Transverse colon (tissue), 4 donors: ENCODE measurements around the gene IFRD2. TPM values are rescaled to one million over a fixed set of nuclear protein-coding genes. Genes with fewer than 3 reads are reported as not detected.

Experiments used
- DNase-seq: peaks from one replicate; pipeline ENCODE4 v3.0.0-alpha.2; 2019
- H3K27ac ChIP-seq, 4 donors: fragments of 200-600 bp; sonication (generic); 2 replicates each; pipeline ENCODE4 v1.5.1; 2016 to 2018; ENCODE audit warnings: inconsistent platforms in 4 of 4
- H3K27me3 ChIP-seq: fragments of 200-600 bp; sonication (generic); 2 replicates; pipeline ENCODE4 v1.5.1; 2017; ENCODE audit warnings: inconsistent platforms
- H3K36me3 ChIP-seq, 4 donors: fragments of 200-600 bp; sonication (generic); 2 replicates each; pipeline ENCODE4 v1.5.1; 2017 to 2019; ENCODE audit warnings: inconsistent platforms in 4 of 4
- H3K4me1 ChIP-seq, 4 donors: fragments of 200-600 bp; sonication (generic); 2 replicates each; pipeline ENCODE4 v1.5.1; 2017 to 2020; ENCODE audit warnings: inconsistent platforms in 4 of 4
- H3K4me3 ChIP-seq, 4 donors: fragments of 200-600 bp; sonication (generic); 1 replicate in 1 of 4; 2 replicates in 3 of 4; pipeline versions ENCODE4 v1.5.1 to v1.6.1; 2017 to 2019; ENCODE audit warnings: inconsistent platforms in 4 of 4
- H3K9me3 ChIP-seq, 2 donors: fragments of 200-600 bp; sonication (generic); 2 replicates each; pipeline ENCODE4 v1.5.1; 2017 to 2019; ENCODE audit warnings: inconsistent platforms in 2 of 2
- EP300 ChIP-seq: sonication (generic); formaldehyde crosslinking; IDR thresholded peaks from one replicate; pipeline ENCODE4 v1.6.1; 2017; ENCODE audit warnings: antibody characterized with exemption, low read depth
- POLR2A ChIP-seq: fragments of 450-650 bp; IDR thresholded peaks from one replicate; pipeline ENCODE4 v1.6.1; 2016; ENCODE audit warnings: antibody characterized with exemption, mild to moderate bottlenecking, moderate library complexity
- POLR2AphosphoS5 ChIP-seq, 3 donors: sonication (generic); formaldehyde crosslinking; IDR thresholded peaks; one replicate each; pipeline ENCODE4 v1.6.1; 2016; ENCODE audit warnings: antibody characterized with exemption in 3 of 3
- WGBS, 2 donors: methylation state at CpG; one replicate each; pipeline ENCODE4 v1.1.5; 2018; ENCODE audit warnings: low coverage in 1 of 2; 5-methylcytosine and 5-hydroxymethylcytosine counted together
- in situ Hi-C, 4 donors: fragments of 200-750 bp; cut with MboI; loops; one replicate each; pipeline versions ENCODE4 v1.15.0 to v1.15.1; 2017; ENCODE audit warnings: low sequenced_read_pairs in 3 of 4, low pct_ligation_motif_present in 1 of 4, low pct_unique_long_range_greater_than_20kb in 1 of 4
- intact Hi-C: fragments of 100-400 bp; cut with DNase I; formaldehyde crosslinking; loops from one replicate; pipeline ENCODE4 v1.15.1; 2023; ENCODE audit warnings: low total_unique reads
- total RNA-seq, 4 donors: library from RNA; depleted of rRNA; stranded (reverse); fragments of >200 nt; gene quantifications; one replicate each; pipeline ENCODE4 v1.1.0, GENCODE V29; 2016
- TF ChIP-seq, protein P1 (sequence below), 5 experiments: fragments of 200-600 bp in 3 of 5; fragments of 450-650 bp in 2 of 5; sonication (generic) in 3 of 5; IDR thresholded peaks; 1 replicate in 2 of 5; 2 replicates in 3 of 5; pipeline ENCODE4 v1.5.1; 2016 to 2017; ENCODE audit warnings: antibody characterized with exemption in 5 of 5, inconsistent platforms in 3 of 5, mild to moderate bottlenecking in 2 of 5, moderate library complexity in 1 of 5

IFRD2 gene
- total RNA-seq, 4 donors from 2014 or later, result 44.9 to 183 (median 59.5) TPM

DNA sequence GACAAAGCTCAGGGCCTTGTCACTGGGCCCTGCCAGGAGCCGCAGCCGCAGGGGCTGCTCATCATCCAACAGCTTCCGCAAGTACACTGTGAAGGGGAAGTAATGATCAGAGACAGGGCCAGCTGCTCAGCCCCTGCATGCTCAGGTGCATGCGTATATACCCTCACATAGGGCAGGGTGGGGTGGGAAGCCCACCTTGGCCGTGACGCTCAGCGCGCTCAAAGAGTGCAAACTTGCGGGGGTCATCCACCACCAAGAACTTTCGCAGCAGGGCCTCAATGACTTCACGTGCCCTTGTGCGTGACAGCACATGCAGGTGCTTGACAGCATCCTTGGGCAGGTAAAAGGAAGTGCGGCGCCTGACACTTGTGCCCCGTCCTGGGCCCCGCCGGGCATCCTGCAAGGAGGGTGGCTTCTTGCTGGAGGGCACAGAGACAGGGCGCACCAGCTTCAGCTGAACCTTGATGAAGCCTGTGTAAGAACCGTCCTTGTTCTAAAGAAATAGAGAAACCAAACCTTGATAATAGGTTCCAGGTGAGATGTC, 39.2 kb upstream of the IFRD2 start:
- Histone ChIP-seq H3K9me3 (no peaks in the 10 kb centered on the region), H3K4me3 (no peak overlapping the region), H3K27ac (no peak overlapping the region), H3K4me1 (peaks cover 28 to 54% (median 50%) of the 10 kb centered on the region in 4 donors), H3K27me3 (no peaks in the 10 kb centered on the region), H3K36me3 (peaks cover 0 to 22% (median 5%) of the 10 kb centered on the region in 4 donors)
- in situ Hi-C loops (no loop called here), intact Hi-C loops (loop anchor here (10.0 kb wide), 1 partner anchor 1953 kb away; the partner anchor contains the start of gene GLYCTK)
- no peak for DNase-seq
- no peak for TF ChIP-seq POLR2AphosphoS5 (IDR thresholded peaks at IDR 0.05)
- no peak for TF ChIP-seq EP300
- TF ChIP-seq, protein P1, sequence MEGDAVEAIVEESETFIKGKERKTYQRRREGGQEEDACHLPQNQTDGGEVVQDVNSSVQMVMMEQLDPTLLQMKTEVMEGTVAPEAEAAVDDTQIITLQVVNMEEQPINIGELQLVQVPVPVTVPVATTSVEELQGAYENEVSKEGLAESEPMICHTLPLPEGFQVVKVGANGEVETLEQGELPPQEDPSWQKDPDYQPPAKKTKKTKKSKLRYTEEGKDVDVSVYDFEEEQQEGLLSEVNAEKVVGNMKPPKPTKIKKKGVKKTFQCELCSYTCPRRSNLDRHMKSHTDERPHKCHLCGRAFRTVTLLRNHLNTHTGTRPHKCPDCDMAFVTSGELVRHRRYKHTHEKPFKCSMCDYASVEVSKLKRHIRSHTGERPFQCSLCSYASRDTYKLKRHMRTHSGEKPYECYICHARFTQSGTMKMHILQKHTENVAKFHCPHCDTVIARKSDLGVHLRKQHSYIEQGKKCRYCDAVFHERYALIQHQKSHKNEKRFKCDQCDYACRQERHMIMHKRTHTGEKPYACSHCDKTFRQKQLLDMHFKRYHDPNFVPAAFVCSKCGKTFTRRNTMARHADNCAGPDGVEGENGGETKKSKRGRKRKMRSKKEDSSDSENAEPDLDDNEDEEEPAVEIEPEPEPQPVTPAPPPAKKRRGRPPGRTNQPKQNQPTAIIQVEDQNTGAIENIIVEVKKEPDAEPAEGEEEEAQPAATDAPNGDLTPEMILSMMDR (IDR thresholded peaks at IDR 0.05), result no peak
- no peak for TF ChIP-seq POLR2A
- 96 to 100% methylated on average over 1 to 19 of the region's 19 CpGs for WGBS, 2 donors

DNA sequence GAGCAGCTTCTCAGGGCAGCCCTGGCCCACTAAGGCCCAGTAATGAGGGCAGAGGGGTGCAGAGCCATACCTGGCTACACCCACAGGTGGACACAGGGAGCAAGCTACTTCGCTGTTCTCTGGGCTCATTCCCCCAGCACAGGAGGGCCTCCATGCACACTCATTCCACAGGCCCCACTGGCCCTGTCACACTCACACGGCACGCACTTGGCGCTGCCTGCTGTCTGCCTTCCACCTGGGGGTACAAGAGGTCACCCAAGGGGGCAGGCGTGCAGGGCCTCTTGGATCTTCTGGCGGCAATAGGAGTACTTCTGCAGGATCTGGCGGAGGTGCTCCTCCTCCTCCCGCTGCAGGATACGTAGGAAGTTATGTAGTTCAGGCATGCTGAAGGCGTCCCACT, 38.1 kb upstream of the IFRD2 start:
- TF ChIP-seq POLR2A, result no peak
- TF ChIP-seq, protein P1 (IDR thresholded peaks at IDR 0.05), result no peak
- no peak for TF ChIP-seq EP300
- TF ChIP-seq POLR2AphosphoS5 (IDR thresholded peaks at IDR 0.05), result no peak
- Histone ChIP-seq H3K9me3 (no peaks in the 10 kb centered on the region), H3K27ac (no peak overlapping the region), H3K36me3 (peaks cover 0 to 22% (median 5%) of the 10 kb centered on the region in 4 donors), H3K4me1 (peaks cover 18 to 44% (median 39%) of the 10 kb centered on the region in 4 donors), H3K4me3 (no peak overlapping the region), H3K27me3 (no peaks in the 10 kb centered on the region)
- in situ Hi-C loops (no loop called here), intact Hi-C loops (loop anchor here (10.0 kb wide), 1 partner anchor 1954 kb away; the partner anchor contains the start of gene GLYCTK)
- WGBS, 2 donors, result 93% methylated on average over 10 of the region's 10 CpGs; no CpG with 5 or more reads in 1 of the 2 donors
- no peak for DNase-seq

DNA sequence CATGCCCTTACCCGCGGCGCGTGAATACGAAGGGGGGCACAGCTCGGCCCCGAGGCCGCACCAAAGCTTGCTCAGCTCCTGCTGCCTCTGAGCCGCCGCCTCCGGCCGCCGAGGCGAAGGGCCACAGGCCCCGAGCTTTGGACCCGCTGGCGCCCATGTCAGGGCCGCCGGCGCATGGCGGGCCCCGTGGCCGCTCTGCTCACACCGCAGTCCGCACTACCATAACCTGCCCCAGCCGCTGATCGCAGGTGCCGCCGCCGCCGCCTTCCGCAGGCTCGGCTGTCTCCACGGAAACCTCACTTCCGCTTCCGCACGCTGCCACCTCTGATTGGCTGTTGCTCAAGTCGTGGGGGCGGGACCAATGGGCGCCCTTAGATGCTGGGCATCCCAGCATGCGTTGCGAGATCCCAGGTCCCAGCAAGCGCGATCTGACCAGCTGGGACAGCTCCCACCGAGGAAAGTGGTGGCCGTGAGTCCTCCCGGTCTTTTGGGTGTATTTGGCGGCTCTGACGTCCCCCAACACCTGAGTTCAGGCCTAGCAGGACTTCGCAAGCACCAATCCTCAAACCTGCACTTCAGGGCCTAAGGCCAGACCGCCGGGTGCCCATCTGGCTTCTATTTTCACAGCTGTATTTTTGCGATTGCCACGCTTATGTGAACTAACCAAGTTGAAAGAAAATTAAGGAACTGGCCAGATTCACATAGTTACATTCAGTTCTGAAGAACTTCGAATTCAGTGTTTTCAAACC, 35.9 kb upstream of the IFRD2 start, which contains the start of gene TUSC2:
TSS of gene TUSC2 (minus strand) at position 281 of the 749 bp plus-strand sequence. CDS start at position 157, 124 bp downstream.
- in situ Hi-C loops, result no loop called here
- DNase-seq, result peak; percentile 99
- H3K27me3 ChIP-seq, result no peaks in the 10 kb centered on the region
- peak within 1 kb of the TSS; percentile 74 to 99 (median 98) for H3K4me3 ChIP-seq
- H3K27ac ChIP-seq, result peak within 1 kb of the TSS; percentile 89 to 93 (median 90)
- 0 to 2% methylated on average over 1 to 52 of the region's 55 CpGs for WGBS, 2 donors
- intact Hi-C loops, result no loop called here
- TF ChIP-seq POLR2AphosphoS5 (IDR thresholded peaks at IDR 0.05), result peak; percentile 90 to 94 (median 94)
- TF ChIP-seq EP300, result no peak
- TF ChIP-seq POLR2A, result peak; percentile 87
- TF ChIP-seq, protein P1 (IDR thresholded peaks at IDR 0.05), result no peak
- H3K36me3 ChIP-seq, result peaks cover 0 to 22% (median 5%) of the 10 kb centered on the region in 4 donors
- peaks cover 8 to 32% (median 25%) of the 10 kb centered on the region in 4 donors for H3K4me1 ChIP-seq
- H3K9me3 ChIP-seq, result no peaks in the 10 kb centered on the region

DNA sequence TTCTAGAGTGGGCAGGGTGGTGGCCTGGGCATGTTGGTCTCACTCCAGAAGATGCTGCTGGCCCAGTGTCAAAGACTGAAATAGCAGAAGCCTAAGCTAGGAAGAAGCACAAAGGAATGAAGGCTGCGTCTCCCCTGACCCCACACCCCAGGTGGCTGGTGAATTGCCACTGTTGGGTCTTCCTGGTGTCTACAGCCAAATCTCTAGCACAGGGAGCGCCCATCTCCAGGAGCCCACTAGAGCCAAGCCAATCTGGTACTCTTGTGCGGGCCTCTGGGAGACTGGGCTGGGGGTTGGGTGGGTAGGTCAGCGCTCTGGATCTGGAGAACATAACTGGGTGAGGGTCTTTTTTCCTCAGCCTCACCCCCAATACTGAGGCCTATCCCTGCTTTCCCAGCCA, 34.9 kb upstream of the IFRD2 start:
- in situ Hi-C loops, result no loop called here
- peaks cover 0 to 22% (median 5%) of the 10 kb centered on the region in 4 donors for H3K36me3 ChIP-seq
- 79% methylated on average over 4 of the region's 4 CpGs; no CpG with 5 or more reads in 1 of the 2 donors for WGBS, 2 donors
- DNase-seq, result no peak
- H3K27me3 ChIP-seq, result no peaks in the 10 kb centered on the region
- H3K4me1 ChIP-seq, result peaks cover 9 to 40% (median 31%) of the 10 kb centered on the region in 4 donors
- no peak for TF ChIP-seq POLR2A
- TF ChIP-seq EP300, result no peak
- no peak for TF ChIP-seq POLR2AphosphoS5 (IDR thresholded peaks at IDR 0.05)
- TF ChIP-seq, protein P1 (IDR thresholded peaks at IDR 0.05), result no peak
- intact Hi-C loops, result no loop called here
- no peaks in the 10 kb centered on the region for H3K9me3 ChIP-seq
- H3K4me3 ChIP-seq, result peak overlapping the region; percentile 74 to 99 (median 98)
- peak overlapping the region; percentile 89 to 93 (median 90) for H3K27ac ChIP-seq
